ENCODE data around the gene HSPA1A. TPM values are rescaled to one million over a fixed set of nuclear protein-coding genes. Genes with fewer than 3 reads are reported as not detected.
"Not testable (repeated sequence)": the region's sequence is repeated elsewhere in the genome, so short reads cannot be mapped to it uniquely, and the experiment has no call there.

The HSPA1A gene
- total RNA-seq, 4 donors from 2014 or later = 235 to 451 (median 370) TPM

GRCh38 chr6:31791324-31792089 lies 23.8 kb upstream of the HSPA1A start:
- TF ChIP-seq POLR2AphosphoS5 (IDR thresholded peaks at IDR 0.05) (no peak), CTCF (IDR thresholded peaks at IDR 0.05) (peak; percentile 44 to 62 (median 46)), POLR2A (IDR thresholded peaks at IDR 0.05; ENCODE audit: low read depth) (no peak)
- Histone ChIP-seq H3K4me3 (no peak overlapping the region), H3K27ac (replicated peaks in 1 of 4) (no peak overlapping the region), H3K9me3 (no peaks in the 10 kb centered on the region), H3K27me3 (no peaks in the 10 kb centered on the region), H3K36me3 (peaks cover 13 to 57% (median 35%) of the 10 kb centered on the region in 4 donors), H3K4me1 (peaks cover 13 to 34% (median 29%) of the 10 kb centered on the region in 4 donors)
- intact Hi-C loops (cut with DNase I) = loop anchor here (5.0 kb wide), 1 partner anchor 41 kb away; no protein-coding TSS in a partner anchor
- WGBS = 66% methylated on average over 12 of the region's 12 CpGs
- no peak for DNase-seq (ENCODE audit: extremely low spot score)

GRCh38 chr6:31792090-31792374 lies 23.3 kb upstream of the HSPA1A start:
- intact Hi-C loops (cut with DNase I) = loop anchor here (5.0 kb wide), 1 partner anchor 40 kb away; no protein-coding TSS in a partner anchor
- Histone ChIP-seq H3K4me3 (no peak overlapping the region), H3K27me3 (no peaks in the 10 kb centered on the region), H3K9me3 (no peaks in the 10 kb centered on the region), H3K36me3 (peaks cover 13 to 55% (median 33%) of the 10 kb centered on the region in 4 donors), H3K27ac (replicated peaks in 1 of 4) (no peak overlapping the region), H3K4me1 (peaks cover 13 to 34% (median 29%) of the 10 kb centered on the region in 4 donors)
- whole genome bisulfite sequencing = 81% methylated on average over 3 of the region's 3 CpGs
- TF ChIP-seq EP300 (IDR thresholded peaks at IDR 0.05) (no peak), POLR2A (IDR thresholded peaks at IDR 0.05; ENCODE audit: low read depth) (no peak), POLR2AphosphoS5 (IDR thresholded peaks at IDR 0.05) (no peak), CTCF (IDR thresholded peaks at IDR 0.05) (no peak)
- no peak for DNase-seq (ENCODE audit: extremely low spot score)

- H3K27ac ChIP-seq (replicated peaks in 1 of 4) = peak overlapping the region in 1 of 4 donors; percentile 22
- intact Hi-C loops (cut with DNase I) = loop anchor here (5.0 kb wide), 1 partner anchor 40 kb away; no protein-coding TSS in a partner anchor
- no peak for TF ChIP-seq POLR2A (IDR thresholded peaks at IDR 0.05; ENCODE audit: low read depth)
- TF ChIP-seq CTCF (IDR thresholded peaks at IDR 0.05) = no peak
- no peak for TF ChIP-seq POLR2AphosphoS5 (IDR thresholded peaks at IDR 0.05)
- H3K4me3 ChIP-seq = no peak overlapping the region
- peaks cover 13 to 34% (median 29%) of the 10 kb centered on the region in 4 donors for H3K4me1 ChIP-seq
- DNase-seq (ENCODE audit: extremely low spot score) = no peak
- WGBS = 89% methylated on average over 9 of the region's 12 CpGs
- peaks cover 13 to 55% (median 32%) of the 10 kb centered on the region in 4 donors for H3K36me3 ChIP-seq
- no peaks in the 10 kb centered on the region for H3K9me3 ChIP-seq
- H3K27me3 ChIP-seq = no peaks in the 10 kb centered on the region
These were observed 22.6 kb upstream of the HSPA1A start for GRCh38 chr6:31792761-31793171.

GRCh38 chr6:31793927-31794245 lies 21.5 kb upstream of the HSPA1A start:
- 92% methylated on average over 6 of the region's 6 CpGs for WGBS
- intact Hi-C loops (cut with DNase I) = loop anchor here (5.0 kb wide), 1 partner anchor 38 kb away; no protein-coding TSS in a partner anchor
- Histone ChIP-seq H3K27ac (replicated peaks in 1 of 4) (peak overlapping the region; percentile 92 to 99 (median 95)), H3K36me3 (peaks cover 13 to 50% (median 32%) of the 10 kb centered on the region in 4 donors), H3K4me3 (peak overlapping the region in 2 of 4 donors; percentile 93), H3K4me1 (peaks cover 13 to 34% (median 29%) of the 10 kb centered on the region in 4 donors)
- DNase-seq (ENCODE audit: extremely low spot score); H3K9me3 ChIP-seq; H3K27me3 ChIP-seq: not testable (repeated sequence)

DNA sequence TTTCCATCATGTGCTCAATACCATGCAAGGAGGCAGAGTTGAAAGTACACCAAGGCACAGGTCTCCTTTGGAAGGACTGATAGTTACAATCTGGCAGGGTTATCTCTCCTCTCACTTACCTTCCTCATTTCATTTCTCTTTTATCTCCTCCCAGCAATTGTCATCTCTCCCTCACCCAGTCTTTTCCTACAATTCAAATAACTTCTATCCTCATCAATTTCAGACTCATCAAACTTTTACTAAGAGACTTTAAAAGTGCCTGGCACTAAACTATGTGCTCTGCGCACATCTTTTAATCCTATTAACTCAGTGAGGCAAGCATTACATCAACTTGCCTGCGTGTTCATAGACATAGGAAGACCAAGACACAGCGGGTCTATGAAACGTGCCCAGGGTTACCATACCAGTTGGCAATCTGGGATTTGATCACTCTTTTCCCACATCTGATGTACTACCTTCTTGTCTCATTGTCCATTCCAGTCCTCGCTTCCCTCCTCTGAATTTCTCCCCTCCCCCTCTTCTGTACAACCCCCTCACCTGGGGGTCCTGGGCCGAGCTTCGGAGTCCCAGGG lies 21.0 kb upstream of the HSPA1A start:
- Histone ChIP-seq H3K27ac (replicated peaks in 1 of 4) (peak overlapping the region; percentile 92 to 99 (median 95)), H3K36me3 (peaks cover 13 to 47% (median 29%) of the 10 kb centered on the region in 4 donors), H3K27me3 (no peaks in the 10 kb centered on the region), H3K4me1 (peaks cover 13 to 34% (median 29%) of the 10 kb centered on the region in 4 donors), H3K9me3 (no peaks in the 10 kb centered on the region), H3K4me3 (peak overlapping the region; percentile 92 to 93 (median 93))
- WGBS = 26% methylated on average over 7 of the region's 7 CpGs
- TF ChIP-seq POLR2A (IDR thresholded peaks at IDR 0.05; ENCODE audit: low read depth) = no peak
- TF ChIP-seq POLR2AphosphoS5 (IDR thresholded peaks at IDR 0.05) = peak in 1 of 2 donors; percentile 47
- TF ChIP-seq CTCF (IDR thresholded peaks at IDR 0.05) = no peak
- no peak for DNase-seq (ENCODE audit: extremely low spot score)
- intact Hi-C loops (cut with DNase I) = loop anchor here (5.0 kb wide), 1 partner anchor 38 kb away; no protein-coding TSS in a partner anchor

Measured in esophagus muscularis mucosa (tissue), 4 donors.